Liver (tissue), 9 donors: Measurements from ENCODE around the gene MED23. TPM values are rescaled to one million over a fixed set of nuclear protein-coding genes. Genes with fewer than 3 reads are reported as not detected.

ENCODE experiments used
- DNase-seq: peaks from one replicate; pipeline ENCODE4 v3.0.0-alpha.2; 2017; ENCODE audit warnings: low spot score
- H3K27ac ChIP-seq, 2 donors: one replicate each; pipeline ENCODE4 v1.7.0; 2013; ENCODE audit warnings: inconsistent platforms in 2 of 2, low read length in 2 of 2, control low read depth in 1 of 2, low read depth in 1 of 2, mild to moderate bottlenecking in 1 of 2
- H3K27me3 ChIP-seq, 4 donors: one replicate each; pipeline versions ENCODE4 v1.6.1 to v1.7.0; 2013; ENCODE audit warnings: low read length in 3 of 4, inconsistent platforms in 1 of 4, mild to moderate bottlenecking in 1 of 4, moderate library complexity in 1 of 4; ENCODE audit not compliant: control insufficient read depth in 4 of 4, insufficient read depth in 4 of 4
- H3K36me3 ChIP-seq, 4 donors: one replicate each; pipeline versions ENCODE4 v1.6.1 to v1.7.0; 2013; ENCODE audit warnings: low read length in 3 of 4, mild to moderate bottlenecking in 3 of 4, low read depth in 1 of 4, moderate library complexity in 1 of 4; ENCODE audit not compliant: control insufficient read depth in 4 of 4, insufficient read depth in 3 of 4
- H3K4me1 ChIP-seq, 4 donors: one replicate each; pipeline versions ENCODE4 v1.6.1 to v1.7.0; 2013; ENCODE audit warnings: low read length in 3 of 4, mild to moderate bottlenecking in 3 of 4, moderate library complexity in 1 of 4; ENCODE audit not compliant: control insufficient read depth in 4 of 4, insufficient read depth in 4 of 4
- H3K4me3 ChIP-seq, 3 donors: one replicate each; pipeline versions ENCODE4 v1.6.1 to v1.7.0; 2013; ENCODE audit warnings: low read length in 3 of 3, control low read depth in 1 of 3, low read depth in 1 of 3, mild to moderate bottlenecking in 1 of 3
- H3K9ac ChIP-seq, 2 donors: one replicate each; pipeline ENCODE4 v1.7.0; 2013; ENCODE audit warnings: low read length in 2 of 2, mild to moderate bottlenecking in 2 of 2, moderate library complexity in 2 of 2, control low read depth in 1 of 2, low read depth in 1 of 2
- H3K9me3 ChIP-seq, 4 donors: one replicate each; pipeline versions ENCODE4 v1.6.1 to v1.7.0; 2013; ENCODE audit warnings: low read length in 3 of 4; ENCODE audit not compliant: control insufficient read depth in 4 of 4
- CTCF ChIP-seq: fragments of 150-350 bp; IDR thresholded peaks from 2 replicates; pipeline ENCODE4 v1.5.1; 2017; ENCODE audit warnings: improper control_type of control experiment, low read depth, low read length; ENCODE audit not compliant: missing input control
- EGR1 ChIP-seq, 2 donors: IDR thresholded peaks; 2 replicates each; pipeline ENCODE4 v1.6.1; 2016 to 2018; ENCODE audit warnings: antibody characterized with exemption in 2 of 2, low read depth in 2 of 2
- FOXA1 ChIP-seq: IDR thresholded peaks from 2 replicates; pipeline ENCODE4 v1.6.1; 2016; ENCODE audit warnings: antibody characterized with exemption
- FOXA2 ChIP-seq: IDR thresholded peaks from 2 replicates; pipeline ENCODE4 v1.6.1; 2016; ENCODE audit warnings: antibody characterized with exemption
- GABPA ChIP-seq, 2 donors: IDR thresholded peaks in 1 of 2; conservative IDR thresholded peaks in 1 of 2; 2 replicates each; pipeline ENCODE4 v1.6.1; 2016; ENCODE audit warnings: antibody characterized with exemption in 2 of 2, mild to moderate bottlenecking in 1 of 2, moderate library complexity in 1 of 2
- HNF4A ChIP-seq, 2 donors: conservative IDR thresholded peaks; 2 replicates each; pipeline ENCODE4 v1.6.1; 2016; ENCODE audit warnings: antibody characterized with exemption in 2 of 2, mild to moderate bottlenecking in 2 of 2
- HNF4G ChIP-seq: IDR thresholded peaks from 2 replicates; pipeline ENCODE4 v1.6.1; 2016; ENCODE audit warnings: antibody characterized with exemption
- JUND ChIP-seq, 2 donors: IDR thresholded peaks; 2 replicates each; pipeline ENCODE4 v1.6.1; 2016; ENCODE audit warnings: antibody characterized with exemption in 2 of 2
- NR2F2 ChIP-seq: IDR thresholded peaks from 2 replicates; pipeline ENCODE4 v1.6.1; 2016; ENCODE audit warnings: antibody characterized with exemption
- RAD21 ChIP-seq, 2 donors: IDR thresholded peaks; 2 replicates each; pipeline ENCODE4 v1.6.1; 2016; ENCODE audit warnings: antibody characterized with exemption in 2 of 2, mild to moderate bottlenecking in 2 of 2
- REST ChIP-seq: IDR thresholded peaks from 2 replicates; pipeline ENCODE4 v1.6.1; 2016; ENCODE audit warnings: antibody characterized with exemption, mild to moderate bottlenecking
- SP1 ChIP-seq: IDR thresholded peaks from 2 replicates; pipeline ENCODE4 v1.6.1; 2018; ENCODE audit warnings: antibody characterized with exemption, mild to moderate bottlenecking
- YY1 ChIP-seq: IDR thresholded peaks from 2 replicates; pipeline ENCODE4 v1.6.1; 2016; ENCODE audit warnings: antibody characterized with exemption, mild to moderate bottlenecking
- WGBS: extraction: QIAGEN DNeasy Blood & Tissue Kit; methylation state at CpG from one replicate; pipeline ENCODE4 v1.1.7; 2013; 5-methylcytosine and 5-hydroxymethylcytosine counted together
- polyA plus RNA-seq, 2 donors: library from polyadenylated mRNA; stranded (reverse) in 1 of 2; unstranded in 1 of 2; fragments of 200-250 nt in 1 of 2; fragments of >200 nt in 1 of 2; fragmentation: Nextera tagmentation in 1 of 2; extraction: Ambion mirVana in 1 of 2; gene quantifications; one replicate each; pipeline versions ENCODE4 v1.2.1 to v1.2.3, GENCODE V29; 2013 to 2015
- total RNA-seq, 2 donors: library from RNA; depleted of rRNA; stranded (reverse); fragments of >200 nt; gene quantifications; one replicate each; pipeline ENCODE4 v1.2.3, GENCODE V29; 2014
- TF ChIP-seq, protein P1 (sequence below): IDR thresholded peaks from 2 replicates; pipeline ENCODE4 v1.6.1; 2016; ENCODE audit warnings: antibody characterized with exemption
- donor health status: healthy.
- donor health status: healthy.
- donor health status: healthy.
- donor health status: healthy.
- donor health status: healthy.

Gene MED23
- total and polyA plus RNA-seq, 4 donors: 3.9 to 17.3 (median 13.4) TPM

DNA sequence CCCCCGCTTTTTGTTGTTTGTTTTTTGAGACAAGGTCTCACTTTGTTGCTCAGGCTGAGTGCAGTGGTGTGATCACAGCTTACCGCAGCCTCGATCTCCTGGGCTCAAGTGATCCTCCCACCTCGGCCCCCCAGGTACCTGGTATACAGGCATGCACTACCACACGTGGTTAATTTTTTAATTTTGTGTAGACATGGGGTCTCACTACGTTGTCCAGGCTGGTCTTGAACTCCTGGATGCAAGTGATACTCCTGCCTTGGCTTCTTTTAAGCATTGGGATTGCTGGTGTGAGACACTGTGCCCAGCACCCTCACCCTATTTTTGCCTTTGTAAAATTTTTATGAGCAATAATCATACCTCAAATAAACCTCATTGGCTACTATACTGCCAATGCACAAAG is 14.5 kb upstream of the MED23 start:
- H3K9ac ChIP-seq: no peak overlapping the region
- no peak for DNase-seq
- H3K4me1 ChIP-seq: peaks cover 0 to 2% (median 0%) of the 10 kb centered on the region in 4 donors
- TF ChIP-seq YY1 (no peak), CTCF (no peak), NR2F2 (no peak), FOXA1 (no peak), GABPA (IDR thresholded peaks at IDR 0.05 in 1 of 2, conservative IDR thresholded peaks at IDR 0.05 in 1 of 2) (no peak), FOXA2 (no peak)
- TF ChIP-seq, protein P1, sequence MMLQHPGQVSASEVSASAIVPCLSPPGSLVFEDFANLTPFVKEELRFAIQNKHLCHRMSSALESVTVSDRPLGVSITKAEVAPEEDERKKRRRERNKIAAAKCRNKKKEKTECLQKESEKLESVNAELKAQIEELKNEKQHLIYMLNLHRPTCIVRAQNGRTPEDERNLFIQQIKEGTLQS: no peak
- H3K27me3 ChIP-seq: no peaks in the 10 kb centered on the region
- H3K36me3 ChIP-seq: no peaks in the 10 kb centered on the region
- WGBS: 92% methylated on average over 6 of the region's 6 CpGs
- no peaks in the 10 kb centered on the region for H3K9me3 ChIP-seq
- H3K4me3 ChIP-seq: no peak overlapping the region
- no peak overlapping the region for H3K27ac ChIP-seq

- no peak for DNase-seq
- Histone ChIP-seq H3K4me3 (no peak overlapping the region), H3K27ac (no peak overlapping the region), H3K9ac (no peak overlapping the region), H3K36me3 (no peaks in the 10 kb centered on the region), H3K27me3 (no peaks in the 10 kb centered on the region), H3K4me1 (peaks cover 0 to 6% (median 0%) of the 10 kb centered on the region in 4 donors), H3K9me3 (no peaks in the 10 kb centered on the region)
- WGBS: 98% methylated on average over 1 of the region's 1 CpG
- no peak for TF ChIP-seq SP1
- no peak for TF ChIP-seq YY1
- no peak for TF ChIP-seq EGR1 (IDR thresholded peaks at IDR 0.05; ENCODE audit: low read depth in 2 of 2)
- TF ChIP-seq REST: no peak
- TF ChIP-seq FOXA1: no peak
- TF ChIP-seq HNF4G: no peak
- TF ChIP-seq, protein P1: no peak
- TF ChIP-seq NR2F2: no peak
- TF ChIP-seq HNF4A (conservative IDR thresholded peaks at IDR 0.05): no peak
- TF ChIP-seq CTCF: no peak
- TF ChIP-seq JUND (IDR thresholded peaks at IDR 0.05): no peak
- no peak for TF ChIP-seq RAD21 (IDR thresholded peaks at IDR 0.05)
Observed at GRCh38 chr6:131641554-131641953, 13.5 kb upstream of the MED23 start.
